OCI-LY1 (cell line): ENCODE results near the gene ST14.

Experiments used
- H2AFZ ChIP-seq: fragments of 200-600 bp; sonication (generic), shearing (Covaris generic); 2 replicates; pipeline ENCODE4 v1.6.0; 2014; ENCODE audit warnings: antibody characterized with exemption, mild to moderate bottlenecking, low read length
- H3F3A ChIP-seq: fragments of 200-600 bp; sonication (generic), shearing (Covaris generic); 2 replicates; pipeline ENCODE4 v1.6.0; 2014; ENCODE audit warnings: mild to moderate bottlenecking, antibody characterized with exemption, low read length, moderate library complexity; ENCODE audit not compliant: insufficient read depth
- H3K27ac ChIP-seq: fragments of 200-600 bp; sonication (generic); 2 replicates; pipeline ENCODE4 v1.5.1; 2014; ENCODE audit warnings: low read length, mixed run types, mild to moderate bottlenecking, low read depth; ENCODE audit not compliant: poor library complexity, severe bottlenecking
- H3K27me3 ChIP-seq: fragments of 200-600 bp; sonication (generic); 2 replicates; pipeline ENCODE4 v1.6.0; 2014; ENCODE audit warnings: antibody characterized with exemption, mild to moderate bottlenecking, low read length, moderate library complexity; ENCODE audit not compliant: insufficient read depth
- H3K36me3 ChIP-seq: fragments of 200-600 bp; sonication (generic); 2 replicates; pipeline ENCODE4 v1.6.1; 2014; ENCODE audit warnings: mild to moderate bottlenecking, antibody characterized with exemption, low read length, moderate library complexity, mixed read lengths; ENCODE audit not compliant: insufficient read depth
- H3K4me1 ChIP-seq: fragments of 200-600 bp; sonication (generic); 2 replicates; pipeline ENCODE4 v1.5.1; 2014; ENCODE audit warnings: mild to moderate bottlenecking, low read length, moderate library complexity; ENCODE audit not compliant: insufficient read depth, severe bottlenecking
- H3K4me2 ChIP-seq: fragments of 200-600 bp; sonication (generic), shearing (Covaris generic); 2 replicates; pipeline ENCODE4 v1.6.1; 2014; ENCODE audit warnings: low read length
- H3K4me3 ChIP-seq: fragments of 200-600 bp; sonication (generic); 2 replicates; pipeline ENCODE4 v1.5.1; 2014; ENCODE audit warnings: low read length, low read depth, mild to moderate bottlenecking, mixed read lengths; ENCODE audit not compliant: poor library complexity, severe bottlenecking
- H3K79me2 ChIP-seq: fragments of 200-600 bp; shearing (Covaris generic); 2 replicates; pipeline ENCODE4 v1.6.1; 2016; ENCODE audit warnings: mixed run types, low read length, mixed read lengths; ENCODE audit not compliant: insufficient read depth
- H3K9ac ChIP-seq: fragments of 200-600 bp; sonication (generic), shearing (Covaris generic); 2 replicates; pipeline ENCODE4 v1.6.1; 2014; ENCODE audit warnings: mild to moderate bottlenecking, low read length, mixed read lengths
- H3K9me2 ChIP-seq: fragments of 200-600 bp; sonication (generic), shearing (Covaris generic); 2 replicates; pipeline ENCODE4 v1.6.1; 2014; ENCODE audit warnings: low read depth, mild to moderate bottlenecking, low read length, mixed read lengths
- H3K9me3 ChIP-seq: fragments of 200-600 bp; shearing (Covaris generic); 2 replicates; pipeline ENCODE4 v1.6.1; 2014; ENCODE audit warnings: low read length, mixed read lengths
- H4K20me1 ChIP-seq: fragments of 200-600 bp; sonication (generic), shearing (Covaris generic); 2 replicates; pipeline ENCODE4 v1.6.0; 2016; ENCODE audit warnings: mild to moderate bottlenecking, low read length; ENCODE audit not compliant: insufficient read depth
- EZH2 ChIP-seq: fragments of 200-600 bp; sonication (generic), shearing (Covaris generic); IDR thresholded peaks from 2 replicates; pipeline ENCODE4 v1.8.0; 2017; ENCODE audit warnings: borderline replicate concordance, mixed run types, mild to moderate bottlenecking, antibody characterized with exemption, low read length, moderate library complexity, mixed read lengths
- TF ChIP-seq, protein P1 (sequence below): fragments of 200-600 bp; sonication (generic), shearing (Covaris generic); IDR thresholded peaks from 2 replicates; pipeline ENCODE4 v1.5.1; 2017; ENCODE audit warnings: mild to moderate bottlenecking, antibody characterized with exemption, low read length, moderate library complexity, mixed read lengths

The ST14 gene

DNA sequence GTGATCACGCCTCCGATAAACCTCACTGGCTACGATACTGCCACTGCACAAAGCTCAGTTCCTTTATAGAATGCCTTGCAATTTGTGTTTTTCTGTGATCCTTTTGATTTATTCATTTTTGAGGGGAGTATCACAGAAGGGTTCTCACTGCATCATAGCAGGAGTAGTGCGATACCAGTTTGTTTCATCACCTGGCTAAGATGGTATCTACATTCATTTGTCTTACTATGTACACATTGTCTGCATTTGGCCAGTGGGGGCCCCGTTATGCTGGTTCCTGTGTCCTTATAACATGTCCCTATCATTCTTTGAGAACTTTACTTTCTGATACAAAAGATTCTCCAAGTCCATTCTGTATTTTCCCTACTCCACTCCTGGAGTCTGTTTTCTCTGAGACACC is 45.3 kb upstream of the ST14 start:
- no peaks in the 10 kb centered on the region for H3F3A ChIP-seq
- H3K27me3 ChIP-seq = no peaks in the 10 kb centered on the region
- H3K4me1 ChIP-seq = peaks cover 56% of the 10 kb centered on the region
- no peak overlapping the region for H2AFZ ChIP-seq
- H3K79me2 ChIP-seq = peaks cover 6% of the 10 kb centered on the region; the same call in 1 of the 2 replicates
- H3K36me3 ChIP-seq = peaks cover 48% of the 10 kb centered on the region
- H3K4me3 ChIP-seq = no peak overlapping the region
- H3K9me3 ChIP-seq = no peaks in the 10 kb centered on the region
- H3K4me2 ChIP-seq = peak overlapping the region; percentile 51
- no peaks in the 10 kb centered on the region for H3K9me2 ChIP-seq
- H3K27ac ChIP-seq = peak overlapping the region; percentile 44
- no peak overlapping the region for H3K9ac ChIP-seq
- no peak for TF ChIP-seq EZH2
- TF ChIP-seq, protein P1, sequence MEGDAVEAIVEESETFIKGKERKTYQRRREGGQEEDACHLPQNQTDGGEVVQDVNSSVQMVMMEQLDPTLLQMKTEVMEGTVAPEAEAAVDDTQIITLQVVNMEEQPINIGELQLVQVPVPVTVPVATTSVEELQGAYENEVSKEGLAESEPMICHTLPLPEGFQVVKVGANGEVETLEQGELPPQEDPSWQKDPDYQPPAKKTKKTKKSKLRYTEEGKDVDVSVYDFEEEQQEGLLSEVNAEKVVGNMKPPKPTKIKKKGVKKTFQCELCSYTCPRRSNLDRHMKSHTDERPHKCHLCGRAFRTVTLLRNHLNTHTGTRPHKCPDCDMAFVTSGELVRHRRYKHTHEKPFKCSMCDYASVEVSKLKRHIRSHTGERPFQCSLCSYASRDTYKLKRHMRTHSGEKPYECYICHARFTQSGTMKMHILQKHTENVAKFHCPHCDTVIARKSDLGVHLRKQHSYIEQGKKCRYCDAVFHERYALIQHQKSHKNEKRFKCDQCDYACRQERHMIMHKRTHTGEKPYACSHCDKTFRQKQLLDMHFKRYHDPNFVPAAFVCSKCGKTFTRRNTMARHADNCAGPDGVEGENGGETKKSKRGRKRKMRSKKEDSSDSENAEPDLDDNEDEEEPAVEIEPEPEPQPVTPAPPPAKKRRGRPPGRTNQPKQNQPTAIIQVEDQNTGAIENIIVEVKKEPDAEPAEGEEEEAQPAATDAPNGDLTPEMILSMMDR = no peak
- H4K20me1 ChIP-seq = no peaks in the 10 kb centered on the region

DNA sequence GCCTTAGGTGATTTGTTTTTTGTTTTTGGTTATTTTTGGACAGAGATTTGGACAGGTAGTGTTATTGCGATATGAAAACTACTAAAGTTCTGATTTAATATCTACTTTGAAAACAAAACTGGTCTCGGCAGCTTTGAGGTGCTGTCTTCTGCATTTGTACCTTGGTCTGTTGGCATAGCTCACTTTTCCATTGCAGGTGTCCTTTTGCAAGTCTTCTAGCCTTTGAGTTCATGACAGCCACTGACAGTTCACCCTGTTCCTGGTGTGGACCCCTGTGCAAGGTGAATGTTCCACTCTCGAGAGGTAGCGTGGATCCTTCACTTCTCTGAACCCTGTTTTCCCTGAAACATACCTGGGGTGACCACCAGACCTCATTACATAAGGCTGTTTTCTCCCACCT is 44.9 kb upstream of the ST14 start:
- peak overlapping the region; percentile 44 for H3K27ac ChIP-seq

DNA sequence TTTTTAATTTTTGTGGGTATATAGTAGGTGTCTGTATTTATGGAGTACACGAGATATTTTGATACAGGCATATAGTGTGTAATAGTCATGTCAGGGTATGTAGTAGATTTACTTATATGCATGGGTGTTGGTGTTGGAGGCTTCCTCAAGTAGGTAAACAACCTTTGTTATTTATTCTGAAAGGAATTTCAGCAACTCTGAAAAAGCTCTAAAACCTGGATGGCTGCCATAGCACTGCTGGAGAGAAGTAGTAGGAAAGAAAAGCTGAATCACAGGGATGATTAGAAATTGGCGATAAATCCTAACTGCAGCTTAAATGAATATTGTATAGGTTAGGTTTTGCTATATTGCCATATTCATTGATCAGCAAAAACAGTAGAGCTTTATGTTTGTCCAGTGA is 44.4 kb upstream of the ST14 start:
- Histone ChIP-seq H3K9me2 (no peaks in the 10 kb centered on the region), H3K36me3 (peaks cover 40% of the 10 kb centered on the region), H2AFZ (no peak overlapping the region), H3K9me3 (no peaks in the 10 kb centered on the region), H3K4me2 (no peak overlapping the region; the same call in 1 of the 2 replicates), H3K27ac (peak overlapping the region; percentile 44), H3K4me1 (peaks cover 66% of the 10 kb centered on the region), H3K27me3 (no peaks in the 10 kb centered on the region), H4K20me1 (no peaks in the 10 kb centered on the region), H3K9ac (no peak overlapping the region), H3K4me3 (no peak overlapping the region), H3K79me2 (peaks cover 6% of the 10 kb centered on the region; the same call in 1 of the 2 replicates), H3F3A (no peaks in the 10 kb centered on the region)
- TF ChIP-seq EZH2 = no peak
- TF ChIP-seq, protein P1 = no peak

More for the DNA sequence above, 44.9 kb upstream of the ST14 start:
- TF ChIP-seq, protein P1 = no peak
- no peak for TF ChIP-seq EZH2
- H3K9ac ChIP-seq = no peak overlapping the region; the same call in 1 of the 2 replicates
- H3K36me3 ChIP-seq = peaks cover 45% of the 10 kb centered on the region
- H3K27me3 ChIP-seq = no peaks in the 10 kb centered on the region
- H3K79me2 ChIP-seq = peaks cover 6% of the 10 kb centered on the region; the same call in 1 of the 2 replicates
- H3K9me3 ChIP-seq = no peaks in the 10 kb centered on the region
- peak overlapping the region; percentile 51 for H3K4me2 ChIP-seq
- no peak overlapping the region for H2AFZ ChIP-seq
- H3F3A ChIP-seq = no peaks in the 10 kb centered on the region
- H3K9me2 ChIP-seq = no peaks in the 10 kb centered on the region
- peaks cover 61% of the 10 kb centered on the region for H3K4me1 ChIP-seq
- no peaks in the 10 kb centered on the region for H4K20me1 ChIP-seq
- no peak overlapping the region for H3K4me3 ChIP-seq
